ENCODE results near the gene KANK4. TPM values are rescaled to one million over a fixed set of nuclear protein-coding genes. Genes with fewer than 3 reads are reported as not detected.

Gene KANK4
- total and polyA plus RNA-seq, 3 donors from 2014 or later, result 2.4 to 5.2 (median 2.9) TPM

GRCh38 chr1:62281922-62282555 lies 37.2 kb downstream of the KANK4 start:
- Histone ChIP-seq H3K27me3 (no peaks in the 10 kb centered on the region), H3K9me3 (no peaks in the 10 kb centered on the region), H3K36me3 (ENCODE audit: low read depth, missing control alignments) (no peaks in the 10 kb centered on the region), H3K4me3 (no peak overlapping the region), H3K27ac (no peak overlapping the region), H3K4me1 (peaks cover 15% of the 10 kb centered on the region)
- intact Hi-C loops (cut with DNase I; ENCODE audit: low total_unique reads), result no loop called here
- 90 to 91% methylated on average over 4 of the region's 4 CpGs for WGBS, 2 donors
- TF ChIP-seq CTCF (IDR thresholded peaks at IDR 0.05) (no peak), POLR2A (IDR thresholded peaks at IDR 0.05) (no peak)
- no peak for DNase-seq

GRCh38 chr1:62280960-62281465 lies 38.2 kb downstream of the KANK4 start:
- H3K4me1 ChIP-seq, result peaks cover 5% of the 10 kb centered on the region
- TF ChIP-seq POLR2A (IDR thresholded peaks at IDR 0.05) (no peak), CTCF (IDR thresholded peaks at IDR 0.05) (no peak)
- H3K27me3 ChIP-seq, result no peaks in the 10 kb centered on the region
- H3K4me3 ChIP-seq, result no peak overlapping the region
- intact Hi-C loops (cut with DNase I; ENCODE audit: low total_unique reads), result no loop called here
- no peak overlapping the region for H3K27ac ChIP-seq
- no peak for DNase-seq
- H3K9me3 ChIP-seq, result no peaks in the 10 kb centered on the region
- WGBS, 2 donors, result 77 to 94% methylated on average over 2 of the region's 2 CpGs
- H3K36me3 ChIP-seq (ENCODE audit: low read depth, missing control alignments), result no peaks in the 10 kb centered on the region

GRCh38 chr1:62280150-62280549 lies 39.1 kb downstream of the KANK4 start:
- DNase-seq, result peak; percentile 23
- intact Hi-C loops (cut with DNase I; ENCODE audit: low total_unique reads), result no loop called here
- Histone ChIP-seq H3K9me3 (no peaks in the 10 kb centered on the region), H3K4me1 (no peaks in the 10 kb centered on the region), H3K4me3 (no peak overlapping the region), H3K36me3 (ENCODE audit: low read depth, missing control alignments) (no peaks in the 10 kb centered on the region), H3K27me3 (no peaks in the 10 kb centered on the region), H3K27ac (no peak overlapping the region)
- 30 to 54% methylated on average over 4 of the region's 4 CpGs for WGBS, 2 donors
- TF ChIP-seq POLR2A (IDR thresholded peaks at IDR 0.05) (no peak), CTCF (IDR thresholded peaks at IDR 0.05) (no peak)

DNA sequence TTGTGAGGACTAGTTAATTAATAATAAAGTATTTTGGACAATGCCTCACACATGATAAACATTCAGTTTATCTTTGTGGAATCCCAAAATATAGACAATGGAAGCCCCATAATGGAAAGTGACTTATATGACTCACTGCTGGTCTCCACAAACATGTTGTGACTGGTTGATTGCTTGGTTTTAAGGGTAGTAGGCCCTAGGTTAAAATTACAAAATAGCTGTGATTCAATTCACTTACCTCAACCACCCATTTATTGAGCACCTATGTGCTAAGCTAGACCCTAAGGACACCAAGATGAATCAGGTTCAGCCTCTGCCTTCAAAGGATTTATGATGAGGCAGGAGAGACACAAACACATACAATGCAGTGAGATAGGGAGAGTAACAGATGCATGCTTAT lies 42.4 kb downstream of the KANK4 start:
- intact Hi-C loops (cut with DNase I; ENCODE audit: low total_unique reads), result no loop called here
- DNase-seq, result no peak
- H3K4me1 ChIP-seq, result no peaks in the 10 kb centered on the region
- H3K9me3 ChIP-seq, result no peaks in the 10 kb centered on the region
- H3K27me3 ChIP-seq, result no peaks in the 10 kb centered on the region
- TF ChIP-seq CTCF (IDR thresholded peaks at IDR 0.05), result no peak
- no peak for TF ChIP-seq POLR2A (IDR thresholded peaks at IDR 0.05)
- H3K27ac ChIP-seq, result no peak overlapping the region
- H3K36me3 ChIP-seq (ENCODE audit: low read depth, missing control alignments), result no peaks in the 10 kb centered on the region
- H3K4me3 ChIP-seq, result no peak overlapping the region

All from testis (tissue), 3 donors.